Natural killer cell (primary cell): Measurements from ENCODE around the gene KANK2. TPM values are rescaled to one million over a fixed set of nuclear protein-coding genes. Genes with fewer than 3 reads are reported as not detected.

Source experiments
- ATAC-seq, 3 donors: fragments of 150-1000 bp in 2 of 3; fragments of 200-7000 bp in 1 of 3; cut with Tn5 transposase; 1 replicate in 1 of 3; 2 replicates in 2 of 3; pipeline ENCODE4 v1.10.0; 2021; ENCODE audit warnings: mild to moderate bottlenecking in 2 of 3, moderate library complexity in 2 of 3
- DNase-seq, 2 donors: peaks; one replicate each; pipeline versions ENCODE4 v3.0.0 to v3.0.0-alpha.2; 2013 to 2021; ENCODE audit warnings: mixed read lengths in 1 of 2
- H3K27ac ChIP-seq: one replicate; pipeline ENCODE4 v1.5.1; 2013; ENCODE audit warnings: mild to moderate bottlenecking, low read length
- H3K27me3 ChIP-seq: one replicate; pipeline ENCODE4 v1.6.1; 2013; ENCODE audit warnings: low read length; ENCODE audit not compliant: control insufficient read depth, insufficient read depth
- H3K36me3 ChIP-seq: one replicate; pipeline ENCODE4 v1.6.1; 2013; ENCODE audit warnings: low read length; ENCODE audit not compliant: control insufficient read depth, insufficient read depth
- H3K4me1 ChIP-seq: one replicate; pipeline ENCODE4 v1.6.1; 2013; ENCODE audit warnings: low read length; ENCODE audit not compliant: control insufficient read depth, insufficient read depth
- H3K4me3 ChIP-seq: one replicate; pipeline ENCODE4 v1.5.1; 2013; ENCODE audit warnings: low read length
- H3K9me3 ChIP-seq: one replicate; pipeline ENCODE4 v1.6.1; 2013; ENCODE audit warnings: low read length; ENCODE audit not compliant: control insufficient read depth, insufficient read depth
- H3K27ac Mint-ChIP-seq, 2 donors: one replicate each; pipeline ENCODE4 v1.8.0; 2022; ENCODE audit warnings: mild to moderate bottlenecking in 2 of 2, mixed read lengths in 2 of 2, moderate library complexity in 1 of 2
- H3K27me3 Mint-ChIP-seq, 2 donors: one replicate each; pipeline ENCODE4 v1.8.0; 2022; ENCODE audit warnings: low read depth in 2 of 2, mixed read lengths in 2 of 2
- H3K36me3 Mint-ChIP-seq: one replicate; pipeline ENCODE4 v1.8.0; 2022; ENCODE audit warnings: mixed read lengths
- H3K4me1 Mint-ChIP-seq, 2 donors: one replicate each; pipeline ENCODE4 v1.8.0; 2022; ENCODE audit warnings: mixed read lengths in 2 of 2
- H3K4me3 Mint-ChIP-seq: one replicate; pipeline ENCODE4 v1.8.0; 2022; ENCODE audit warnings: mild to moderate bottlenecking, moderate library complexity, mixed read lengths
- H3K9me3 Mint-ChIP-seq, 2 donors: one replicate each; pipeline ENCODE4 v1.8.0; 2022; ENCODE audit warnings: mixed read lengths in 2 of 2
- CTCF ChIP-seq: fragments of 200-600 bp; IDR thresholded peaks from one replicate; pipeline ENCODE4 v1.8.0; 2022; ENCODE audit warnings: antibody characterized with exemption
- WGBS: methylation state at CpG from one replicate; pipeline ENCODE4 v1.1.7; 2013; ENCODE audit warnings: missing lambda C conversion rate; ENCODE audit not compliant: insufficient coverage; 5-methylcytosine and 5-hydroxymethylcytosine counted together
- intact Hi-C: fragments of 100-400 bp; cut with micrococcal nuclease; formaldehyde crosslinking; loops from one replicate; pipeline ENCODE4 v1.14.2; 2022
- total RNA-seq, 4 donors: library from RNA; stranded (reverse); fragments of 120-200 nt in 1 of 4; gene quantifications; one replicate each; pipeline versions ENCODE4 v1.2.3 to v1.2.4, GENCODE V29; 2013 to 2022

KANK2 gene
- total RNA-seq, 3 donors from 2014 or later (not counting 1 experiment from before 2014, with no cell fraction given), result 0.82 to 1.3 (median 0.85) TPM

- Mint-ChIP-seq H3K9me3 (peaks cover 2 to 3% of the 10 kb centered on the region in 2 donors), H3K27me3 (no peaks in the 10 kb centered on the region), H3K36me3 (peaks cover 5% of the 10 kb centered on the region), H3K4me1 (peaks cover 0 to 4% of the 10 kb centered on the region in 2 donors), H3K27ac (no peak overlapping the region), H3K4me3 (no peak overlapping the region)
- WGBS, result 100% methylated on average over 2 of the region's 3 CpGs
- Histone ChIP-seq H3K9me3 (peaks cover 3% of the 10 kb centered on the region), H3K27me3 (no peaks in the 10 kb centered on the region), H3K4me1 (no peaks in the 10 kb centered on the region), H3K27ac (no peak overlapping the region), H3K36me3 (no peaks in the 10 kb centered on the region), H3K4me3 (no peak overlapping the region)
- intact Hi-C loops, result no loop called here
- ATAC-seq (no peak), DNase-seq (no peak)
- no peak for TF ChIP-seq CTCF
Measured at GRCh38 chr19:11223200-11223599, 25.9 kb upstream of the KANK2 start.

- no peak for ATAC-seq
- peaks cover 5% of the 10 kb centered on the region for H3K36me3 Mint-ChIP-seq
Measured at GRCh38 chr19:11221082-11221598, 23.8 kb upstream of the KANK2 start.

GRCh38 chr19:11214387-11214786 lies 17.0 kb upstream of the KANK2 start:
- H3K9me3 Mint-ChIP-seq, result no peaks in the 10 kb centered on the region
- no peak for TF ChIP-seq CTCF
- H3K36me3 ChIP-seq, result no peaks in the 10 kb centered on the region
- H3K4me3 Mint-ChIP-seq, result no peak overlapping the region
- WGBS, result 92% methylated on average over 6 of the region's 6 CpGs
- H3K4me1 ChIP-seq, result no peaks in the 10 kb centered on the region
- H3K4me1 Mint-ChIP-seq, result no peaks in the 10 kb centered on the region
- intact Hi-C loops, result no loop called here
- DNase-seq, result no peak
- no peak for ATAC-seq
- H3K36me3 Mint-ChIP-seq, result no peaks in the 10 kb centered on the region
- H3K9me3 ChIP-seq, result no peaks in the 10 kb centered on the region
- H3K27me3 ChIP-seq, result no peaks in the 10 kb centered on the region
- H3K27ac Mint-ChIP-seq, result no peak overlapping the region
- H3K4me3 ChIP-seq, result no peak overlapping the region
- H3K27me3 Mint-ChIP-seq, result no peaks in the 10 kb centered on the region
- H3K27ac ChIP-seq, result no peak overlapping the region

More at GRCh38 chr19:11221082-11221598, 23.8 kb upstream of the KANK2 start:
- DNase-seq, result no peak
- no peaks in the 10 kb centered on the region for H3K36me3 ChIP-seq
- H3K4me3 ChIP-seq, result no peak overlapping the region
- no peak overlapping the region for H3K4me3 Mint-ChIP-seq
- H3K27ac Mint-ChIP-seq, result no peak overlapping the region
- H3K9me3 ChIP-seq, result peaks cover 3% of the 10 kb centered on the region
- no peaks in the 10 kb centered on the region for H3K27me3 Mint-ChIP-seq
- H3K9me3 Mint-ChIP-seq, result peaks cover 2 to 3% of the 10 kb centered on the region in 2 donors
- H3K4me1 ChIP-seq, result no peaks in the 10 kb centered on the region
- peaks cover 0 to 4% of the 10 kb centered on the region in 2 donors for H3K4me1 Mint-ChIP-seq
- intact Hi-C loops, result no loop called here
- H3K27ac ChIP-seq, result no peak overlapping the region
- 97% methylated on average over 3 of the region's 3 CpGs for WGBS
- no peaks in the 10 kb centered on the region for H3K27me3 ChIP-seq
- TF ChIP-seq CTCF, result no peak

GRCh38 chr19:11210656-11210928 lies 13.2 kb upstream of the KANK2 start:
- no peak for TF ChIP-seq CTCF
- H3K27me3 Mint-ChIP-seq, result no peaks in the 10 kb centered on the region
- H3K36me3 Mint-ChIP-seq, result no peaks in the 10 kb centered on the region
- H3K4me3 Mint-ChIP-seq, result no peak overlapping the region
- H3K9me3 Mint-ChIP-seq, result no peaks in the 10 kb centered on the region
- intact Hi-C loops, result no loop called here
- H3K4me1 Mint-ChIP-seq, result no peaks in the 10 kb centered on the region
- Histone ChIP-seq H3K4me3 (no peak overlapping the region), H3K9me3 (no peaks in the 10 kb centered on the region), H3K27ac (no peak overlapping the region), H3K27me3 (no peaks in the 10 kb centered on the region), H3K36me3 (no peaks in the 10 kb centered on the region), H3K4me1 (no peaks in the 10 kb centered on the region)
- DNase-seq (no peak), ATAC-seq (no peak)
- whole genome bisulfite sequencing, result 88% methylated on average over 1 of the region's 1 CpG
- H3K27ac Mint-ChIP-seq, result peak overlapping the region in 1 of 2 donors; percentile 17
